Stimulated activated CD4-positive, alpha-beta T cell treated with anti-CD3 and anti-CD28 coated beads, Interleukin-1b, Interleukin-23, amount 100 ng/mL, for 24 hours (primary cell): ENCODE results near the gene PFDN2.

ENCODE experiments used
- DNase-seq, 4 experiments: peaks; one replicate each; pipeline ENCODE4 v3.0.0-alpha.2; 2020; ENCODE audit warnings: low read depth in 4 of 4, low spot score in 1 of 4

PFDN2 gene

DNA sequence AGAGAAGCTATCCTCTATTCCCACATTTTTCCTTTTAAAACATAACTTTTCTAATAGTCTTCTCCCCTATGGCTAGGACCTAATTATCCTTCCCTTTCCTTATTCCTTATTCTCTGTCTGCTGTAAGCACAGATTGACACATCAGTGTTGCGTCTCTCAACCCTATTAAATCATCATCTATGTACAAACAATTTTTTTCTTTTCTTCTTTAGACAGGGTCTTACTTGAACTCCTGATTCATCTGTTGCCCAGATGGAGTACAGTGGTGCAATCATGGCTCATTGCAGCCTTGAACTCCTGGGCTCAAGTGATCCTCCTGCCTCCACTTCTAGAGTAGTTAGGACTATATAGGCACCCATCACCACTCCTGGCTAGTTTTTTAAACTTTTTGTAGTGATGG, 11.4 kb downstream of the PFDN2 start:
- DNase-seq: no peak

DNA sequence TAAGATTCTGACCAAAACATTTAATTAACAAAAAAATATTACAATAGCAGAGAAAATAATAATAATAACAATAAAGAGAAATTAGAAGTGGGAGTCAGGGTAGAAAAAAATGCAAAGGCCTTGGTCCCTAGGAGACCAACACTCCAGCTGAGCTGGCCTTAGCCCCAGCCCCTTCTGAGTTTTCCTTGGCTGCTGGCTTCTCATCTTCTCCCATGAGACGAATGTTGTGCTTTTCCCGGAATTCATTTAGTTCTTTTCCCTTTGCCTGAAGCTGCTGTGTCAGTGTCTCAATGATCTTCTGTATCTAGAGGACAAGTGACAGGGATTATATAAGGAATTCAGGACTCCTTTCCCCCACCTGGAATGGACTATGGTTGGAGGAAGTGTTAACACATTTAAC, 17.3 kb downstream of the PFDN2 start:
- DNase-seq: no peak

- no peak for DNase-seq
These were observed 18.6 kb downstream of the PFDN2 start for GRCh38 chr1:161099090-161099802.

DNA sequence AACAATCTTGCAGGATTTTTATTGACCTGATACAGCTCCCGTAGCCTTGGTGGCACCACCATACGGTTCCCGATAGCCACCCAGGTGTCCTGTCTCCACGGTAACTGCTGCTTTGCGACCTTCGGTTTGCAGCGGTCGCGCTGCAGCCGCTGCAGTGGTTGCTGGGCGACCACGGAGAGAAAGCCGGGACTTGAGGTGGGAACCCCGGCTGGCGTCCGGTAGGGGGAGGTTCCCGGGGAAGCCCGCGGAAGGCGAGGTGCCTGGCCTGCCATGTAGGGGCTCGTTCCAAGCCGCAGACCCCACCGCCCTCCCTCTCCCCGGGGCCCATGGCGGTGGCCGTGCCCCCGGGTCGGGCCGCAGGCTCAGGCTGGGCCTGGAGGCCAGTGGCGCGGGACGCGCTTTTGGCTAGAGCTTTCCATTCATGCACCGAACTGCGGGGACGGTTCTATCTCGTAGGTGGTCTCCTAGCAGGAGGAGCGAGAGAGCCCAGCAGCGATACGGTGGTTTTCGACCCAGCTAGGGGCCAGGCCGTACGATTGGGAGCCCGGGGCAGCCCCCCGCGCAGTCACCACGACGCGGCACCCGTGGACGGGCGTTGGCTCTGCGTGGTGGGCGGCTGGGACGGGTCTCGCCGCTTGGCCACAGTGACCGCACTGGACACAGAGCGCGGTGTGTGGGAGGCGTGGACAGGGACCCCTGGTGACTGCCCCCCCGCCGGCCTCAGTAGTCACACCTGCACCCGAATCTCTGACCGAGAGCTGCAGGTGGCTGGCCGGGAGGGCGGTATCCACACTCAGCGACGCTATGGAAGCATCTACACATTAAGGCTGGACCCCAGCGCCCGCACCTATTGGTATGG, 19.4 kb downstream of the PFDN2 start, which contains the start of gene KLHDC9:
Gene KLHDC9, plus strand, starts transcription at position 152 of the 859 bp plus-strand sequence. Its CDS starts 175 bp downstream, at position 327.
- peak in 2 of 4 experiments; percentile 39 to 58 for DNase-seq

DNA sequence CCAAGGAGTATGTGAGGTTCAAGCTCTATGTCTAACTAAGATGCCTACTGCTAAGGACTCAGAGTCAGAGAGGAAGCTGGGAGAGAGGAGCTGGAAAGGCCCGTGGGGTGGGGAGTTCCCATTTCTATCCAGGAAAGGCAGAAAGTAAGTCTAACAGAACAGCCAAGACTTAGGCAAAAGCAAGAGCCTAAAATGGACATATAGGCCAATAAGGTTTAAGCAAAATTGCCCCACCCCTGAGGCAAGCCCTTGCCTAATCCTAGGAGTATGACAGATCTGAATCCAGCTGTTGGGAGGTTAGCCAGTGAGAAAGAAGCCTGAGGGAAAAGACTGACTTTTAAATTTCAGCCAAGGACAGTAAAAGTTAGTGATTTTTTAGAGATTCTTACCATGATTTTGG, 21.3 kb downstream of the PFDN2 start:
- DNase-seq: no peak

DNA sequence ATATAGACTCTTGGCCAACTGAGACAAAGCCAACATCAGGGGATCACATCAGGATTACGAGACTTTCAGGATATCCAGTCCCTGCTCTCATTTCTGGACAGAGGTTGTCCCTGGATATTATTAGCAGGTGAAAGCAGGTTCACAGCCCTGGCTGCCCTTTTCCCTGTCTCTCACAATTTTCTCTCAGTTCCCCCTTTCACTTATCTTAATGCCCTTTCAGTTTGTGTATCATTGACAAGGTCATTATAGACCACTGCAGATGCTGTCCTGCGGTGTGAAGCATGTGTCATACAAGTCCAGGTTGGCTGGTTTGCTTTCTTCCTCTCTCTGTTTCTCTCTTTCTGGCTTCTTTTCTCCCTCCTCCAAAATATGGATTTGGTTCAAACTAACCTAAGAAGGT, 21.8 kb downstream of the PFDN2 start:
- no peak for DNase-seq

GRCh38 chr1:161095230-161095629, 22.6 kb downstream of the PFDN2 start:
- DNase-seq: no peak

GRCh38 chr1:161094481-161094880, 23.4 kb downstream of the PFDN2 start:
- DNase-seq: no peak

DNA sequence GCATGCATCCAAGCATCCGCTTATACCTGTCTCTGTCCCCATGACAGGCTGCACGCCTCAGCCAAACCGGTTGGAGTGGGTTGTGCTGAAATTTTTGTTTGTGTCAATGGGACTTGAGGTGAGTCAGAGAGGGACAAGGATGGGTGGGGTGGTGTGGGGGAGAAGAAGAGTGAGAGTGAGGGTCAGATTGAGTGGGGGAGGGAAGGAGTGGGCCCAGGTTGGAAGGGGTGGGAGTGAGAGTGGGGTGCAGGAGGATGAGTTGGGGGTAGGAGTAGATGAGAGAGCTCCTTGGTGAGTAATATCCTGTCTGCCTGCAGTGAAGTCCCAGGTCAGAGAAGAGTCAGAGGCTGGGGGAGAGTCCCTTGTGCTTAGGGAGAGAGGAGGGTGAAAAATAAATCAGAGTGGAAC, 25.2 kb downstream of the PFDN2 start:
- DNase-seq: peak in 2 of 4 experiments; percentile 23 to 48

GRCh38 chr1:161091796-161092507, 25.9 kb downstream of the PFDN2 start:
- no peak for DNase-seq

- DNase-seq: no peak
These were observed 26.7 kb downstream of the PFDN2 start for GRCh38 chr1:161091093-161091492.

- DNase-seq: no peak
These were observed 27.2 kb downstream of the PFDN2 start for GRCh38 chr1:161090617-161091016.

DNA sequence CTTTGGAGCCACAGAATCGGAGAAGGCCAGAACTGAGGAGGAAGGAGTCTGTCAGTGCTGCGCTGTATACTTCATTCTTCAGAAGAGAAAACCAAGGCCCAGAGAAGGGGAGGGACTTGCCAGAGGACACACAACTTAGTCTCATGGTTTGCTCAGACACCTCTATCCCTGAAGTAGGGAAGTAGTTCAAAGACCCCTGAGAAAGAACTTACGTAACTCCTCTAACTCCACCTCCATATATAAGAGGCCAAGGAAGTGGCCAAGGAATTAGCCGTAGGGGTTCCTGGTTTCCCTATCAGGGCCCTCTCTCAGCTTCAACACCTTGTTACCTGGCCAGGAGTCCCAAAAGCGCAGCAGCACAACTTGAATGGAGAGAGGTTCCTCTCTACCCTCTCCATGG, 27.9 kb downstream of the PFDN2 start:
- no peak for DNase-seq

GRCh38 chr1:161089251-161089924, 28.4 kb downstream of the PFDN2 start, which contains the start of gene NECTIN4:
Gene NECTIN4, minus strand, starts transcription at chr1:161089558. Its CDS starts 262 bp downstream, at chr1:161089296.
- DNase-seq: no peak

GRCh38 chr1:161088587-161089110, 29.2 kb downstream of the PFDN2 start:
- DNase-seq: no peak

DNA sequence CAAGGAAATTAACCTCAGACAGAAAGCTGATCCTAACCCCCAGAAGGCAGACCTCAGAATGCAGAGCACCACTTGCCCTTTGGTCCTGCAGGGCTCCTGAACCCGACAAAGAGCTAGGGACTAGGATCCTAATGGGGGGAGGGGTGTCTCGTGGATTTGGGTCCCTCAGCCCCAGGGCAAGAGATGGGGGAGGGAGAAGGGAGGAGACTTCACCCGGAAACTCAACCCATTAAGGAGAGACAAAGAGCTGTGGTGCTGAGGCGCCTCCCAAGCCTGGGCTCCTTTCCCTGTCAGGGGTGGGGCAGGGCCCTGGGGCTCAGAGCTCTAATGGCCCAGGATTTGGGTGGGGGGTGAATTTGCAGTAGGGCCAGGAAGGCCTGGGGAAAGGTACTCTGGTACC, 31.4 kb downstream of the PFDN2 start:
- no peak for DNase-seq

GRCh38 chr1:161085165-161085564, 32.7 kb downstream of the PFDN2 start:
- DNase-seq: no peak

- no peak for DNase-seq
These were observed 33.2 kb downstream of the PFDN2 start for GRCh38 chr1:161084597-161084988.

DNA sequence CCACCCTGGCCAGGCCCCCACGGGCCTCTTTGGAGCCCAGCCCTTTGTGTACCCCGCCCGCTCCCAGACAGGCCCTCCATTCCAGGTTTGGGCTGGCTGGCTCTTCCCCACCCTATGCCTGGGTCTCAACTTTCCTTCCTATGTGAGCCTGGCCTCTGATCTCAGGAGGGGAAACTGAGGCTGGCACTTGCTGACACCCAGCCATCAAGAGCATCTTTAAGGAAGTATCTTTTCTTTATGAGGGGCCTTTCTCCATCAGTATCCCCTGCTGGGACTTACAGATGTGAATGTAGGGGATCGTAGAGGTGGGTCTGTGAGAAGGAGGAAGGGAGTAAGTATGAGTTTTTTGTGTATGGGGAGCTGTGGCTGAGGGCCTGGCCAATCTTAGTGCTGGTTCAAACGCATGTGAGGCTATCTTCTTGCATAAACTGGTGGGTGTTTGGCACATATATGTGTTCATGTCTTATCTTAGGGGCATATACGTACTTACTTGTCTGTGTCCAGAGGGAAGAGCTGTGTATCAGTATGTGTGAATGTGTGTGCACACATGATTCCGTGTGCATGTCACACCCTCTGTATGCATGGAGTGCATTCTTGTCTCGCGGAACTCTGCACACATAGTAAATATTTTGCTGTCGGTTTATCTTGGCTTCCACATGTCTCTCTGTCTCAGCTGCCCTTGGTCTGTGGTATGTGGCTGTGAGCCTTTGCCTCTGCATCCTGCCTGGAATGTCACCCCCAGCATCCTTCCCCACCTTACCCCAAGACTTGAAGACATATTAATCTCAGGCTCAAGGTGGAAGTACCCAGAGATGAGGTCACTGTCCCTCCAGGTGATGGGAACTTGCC, 33.9 kb downstream of the PFDN2 start:
- no peak for DNase-seq
